Activated naive CD4-positive, alpha-beta T cell treated with Interleukin-2 at 50 U/mL for 16 hours (primary cell): ENCODE results near the gene C14orf180.
"Not testable (repeated sequence)": the region's sequence is repeated elsewhere in the genome, so short reads cannot be mapped to it uniquely, and the experiment has no call there.

ENCODE experiments used
- DNase-seq: peaks from one replicate; pipeline ENCODE4 v3.0.0-alpha.2; 2020

Gene C14orf180

DNA sequence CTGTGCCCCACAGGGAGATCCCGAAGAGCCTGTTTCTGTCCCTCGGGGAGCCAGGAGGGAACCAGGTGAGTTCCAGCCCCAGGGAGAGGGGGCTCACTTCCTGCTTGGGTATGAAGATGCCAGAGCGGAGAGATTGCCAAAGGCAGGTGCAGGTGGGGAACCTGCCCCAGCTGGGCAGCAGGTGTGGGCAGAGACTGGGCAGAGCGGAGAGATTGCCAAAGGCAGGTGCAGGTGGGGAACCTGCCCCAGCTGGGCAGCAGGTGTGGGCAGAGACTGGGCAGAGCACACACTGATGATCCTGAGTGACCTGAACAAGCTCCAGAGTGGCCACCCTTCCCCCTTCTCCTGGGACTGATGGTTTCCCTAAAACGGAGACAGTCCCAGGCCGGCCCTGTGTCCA, 375 bp downstream of the C14orf180 start:
- not testable (repeated sequence) for DNase-seq

DNA sequence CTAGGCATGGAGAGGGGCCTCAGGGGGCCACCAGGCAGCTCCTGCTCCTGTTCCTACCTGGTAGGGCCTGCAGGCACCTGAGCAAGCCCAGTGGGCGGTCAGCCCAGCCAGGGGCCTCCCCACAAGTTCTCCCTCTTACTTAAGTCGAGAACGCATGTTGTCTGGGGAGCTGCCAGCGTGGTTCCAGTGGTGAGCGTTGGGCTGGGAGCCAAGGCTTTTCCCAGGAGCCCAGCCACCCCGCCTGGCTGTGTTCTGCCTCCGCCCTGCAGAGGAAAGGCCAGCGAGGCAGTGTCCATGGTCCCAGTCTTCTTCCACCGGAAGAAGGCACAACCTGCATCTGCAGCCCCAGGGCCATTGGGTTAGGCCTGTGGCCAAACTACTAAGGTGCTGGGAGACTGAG, 1.4 kb downstream of the C14orf180 start:
- DNase-seq = no peak

DNA sequence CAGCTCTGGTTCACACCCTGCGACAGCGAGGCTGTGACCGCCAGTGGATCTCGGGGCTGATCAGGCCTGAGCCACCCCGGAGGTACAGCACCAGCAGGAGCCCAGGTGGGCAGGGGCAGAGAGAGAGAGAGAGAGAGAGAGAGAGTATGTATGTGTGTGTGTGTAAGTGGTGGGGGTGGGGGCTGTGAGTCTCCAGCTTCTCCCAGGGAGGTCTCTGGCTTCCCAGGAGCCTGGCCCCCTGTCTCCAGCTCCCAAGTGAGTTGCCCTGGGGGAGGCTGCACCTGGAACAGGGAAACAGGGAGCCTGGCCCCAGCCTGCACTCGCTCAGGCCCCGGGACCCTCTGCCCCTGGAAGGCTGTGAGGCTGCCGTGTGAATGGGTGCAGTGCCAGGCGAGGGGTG, 2.0 kb downstream of the C14orf180 start:
- DNase-seq = no peak

DNA sequence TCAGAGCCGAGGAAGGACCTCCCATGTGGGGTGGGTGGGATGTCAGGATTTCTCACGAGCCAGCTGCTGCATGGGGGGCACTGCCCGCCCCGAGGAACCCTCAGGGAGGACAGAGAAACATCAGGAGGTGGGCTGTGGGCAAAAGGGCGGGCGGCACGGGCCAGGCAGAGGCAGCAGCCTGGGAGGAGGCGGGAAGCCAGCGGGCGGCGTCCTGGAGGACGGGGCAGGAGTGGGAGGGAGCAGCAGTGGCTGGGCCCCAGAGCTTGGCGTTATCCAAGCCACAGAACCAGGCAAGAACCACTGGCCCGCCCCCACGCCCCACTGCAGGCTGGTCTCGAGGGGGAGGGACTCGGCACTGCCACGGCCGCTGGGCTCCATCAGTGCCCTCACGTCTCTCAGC, 2.4 kb downstream of the C14orf180 start:
- DNase-seq = no peak

DNA sequence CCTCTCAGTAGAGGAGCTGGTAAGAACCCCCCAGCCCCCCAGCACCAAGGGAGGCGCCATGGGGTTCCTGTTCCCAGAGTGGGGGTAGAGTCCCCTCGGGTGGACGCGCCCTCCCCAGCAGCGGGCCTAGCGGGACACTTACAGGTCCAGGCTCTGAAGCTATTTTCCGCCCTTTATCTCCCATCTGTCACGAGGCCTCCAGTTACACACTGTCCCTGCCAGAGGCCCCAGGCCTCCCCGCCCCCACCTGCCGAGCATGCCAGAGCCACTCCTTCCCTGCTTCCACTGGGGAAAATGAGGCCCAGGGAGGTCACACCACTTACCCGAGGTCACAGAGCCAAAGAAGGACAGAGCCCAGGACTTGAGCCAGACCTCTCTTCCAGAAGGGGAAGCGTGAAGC, 3.1 kb downstream of the C14orf180 start:
- no peak for DNase-seq

DNA sequence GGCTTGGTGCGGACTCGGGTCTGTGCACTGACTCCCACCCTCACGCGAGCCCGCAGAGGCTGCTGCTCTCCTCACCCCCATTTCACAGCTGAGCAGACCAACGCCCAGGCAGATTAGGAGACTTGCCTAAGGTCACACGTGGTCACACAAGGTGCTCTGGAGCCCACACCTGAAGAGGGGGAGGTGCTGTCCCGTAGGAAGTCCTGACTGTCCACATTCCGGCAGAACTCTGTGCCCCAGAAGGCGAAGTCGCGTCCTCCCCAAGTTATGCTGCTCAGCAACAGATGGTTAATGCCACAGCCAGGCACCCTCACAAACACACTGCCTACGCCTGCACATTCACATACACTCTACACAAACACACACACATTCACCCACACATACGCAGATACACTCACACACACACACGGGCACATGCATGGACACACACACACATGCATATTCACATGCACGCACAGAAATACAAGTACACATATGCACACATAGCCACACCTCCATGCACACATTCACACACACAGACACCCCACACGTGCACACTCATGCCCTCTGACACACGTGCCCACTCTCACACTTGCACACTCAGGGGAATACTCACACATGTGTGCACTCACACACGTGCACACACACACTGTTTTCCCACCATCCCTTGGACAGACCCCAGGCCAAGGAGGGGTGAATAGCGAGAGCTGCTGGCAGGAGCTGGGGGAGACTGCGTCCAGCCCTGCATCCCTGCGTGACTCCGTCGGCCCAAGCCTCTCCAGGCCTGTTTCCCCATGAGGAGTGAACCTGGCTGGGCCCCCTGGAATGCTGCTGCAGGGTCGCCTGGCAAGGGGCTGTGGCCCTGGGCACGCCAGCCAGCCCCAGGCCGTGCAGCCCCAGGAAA, 4.1 kb downstream of the C14orf180 start:
- DNase-seq = no peak

DNA sequence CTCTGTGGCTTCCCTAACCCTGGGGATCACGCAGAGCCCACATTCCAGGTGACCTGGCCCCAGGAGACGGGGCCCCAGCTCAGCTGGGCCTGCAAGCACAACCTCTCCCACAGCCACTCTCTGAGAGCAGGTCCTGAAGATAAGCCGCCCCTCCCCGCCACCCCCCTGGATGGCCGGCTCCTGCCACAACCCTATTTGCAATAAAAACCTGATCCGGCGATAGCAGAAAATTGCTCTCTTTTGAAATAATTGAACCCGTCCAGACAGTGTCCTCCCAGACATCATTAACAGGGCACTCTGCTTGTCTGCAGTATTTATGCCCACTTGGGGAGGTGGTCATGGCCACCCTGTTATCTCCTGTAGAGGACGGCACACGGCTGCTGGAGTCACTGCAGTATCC, 5.0 kb downstream of the C14orf180 start:
- no peak for DNase-seq

DNA sequence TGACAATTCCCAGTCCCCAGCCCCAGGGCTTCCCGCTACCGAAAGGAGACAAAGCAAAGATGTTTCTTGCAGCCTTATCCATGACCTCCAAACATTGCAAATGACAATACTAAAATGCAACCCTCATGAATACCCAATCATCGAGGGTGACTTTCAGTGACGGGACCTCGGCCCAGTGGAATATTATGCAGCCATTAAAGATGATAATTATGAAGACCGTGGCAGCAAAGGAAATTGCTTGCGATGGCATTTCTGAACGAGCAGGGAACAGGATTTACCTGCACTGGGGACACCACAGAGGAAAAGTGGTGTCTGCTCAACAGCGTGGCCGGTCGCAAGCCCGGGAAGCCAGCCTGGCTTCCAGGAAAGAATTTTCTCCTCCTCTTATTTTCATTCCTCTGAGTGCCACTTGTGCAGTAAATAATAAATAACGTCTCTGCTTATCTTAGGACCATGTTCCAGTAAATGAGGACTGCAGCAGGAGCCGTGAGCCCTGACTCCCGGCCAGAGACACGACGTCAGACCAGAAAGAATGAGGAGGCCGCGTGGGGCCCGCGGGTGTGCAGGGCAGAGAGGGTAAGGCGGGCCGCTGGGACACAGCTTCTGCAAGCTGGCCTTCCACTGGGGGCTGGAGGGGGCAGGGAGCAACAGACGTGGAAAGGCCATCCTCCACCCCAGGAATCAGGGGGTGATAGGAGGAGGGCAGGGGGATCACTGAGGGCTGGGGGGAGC, 6.6 kb downstream of the C14orf180 start:
- DNase-seq = no peak

DNA sequence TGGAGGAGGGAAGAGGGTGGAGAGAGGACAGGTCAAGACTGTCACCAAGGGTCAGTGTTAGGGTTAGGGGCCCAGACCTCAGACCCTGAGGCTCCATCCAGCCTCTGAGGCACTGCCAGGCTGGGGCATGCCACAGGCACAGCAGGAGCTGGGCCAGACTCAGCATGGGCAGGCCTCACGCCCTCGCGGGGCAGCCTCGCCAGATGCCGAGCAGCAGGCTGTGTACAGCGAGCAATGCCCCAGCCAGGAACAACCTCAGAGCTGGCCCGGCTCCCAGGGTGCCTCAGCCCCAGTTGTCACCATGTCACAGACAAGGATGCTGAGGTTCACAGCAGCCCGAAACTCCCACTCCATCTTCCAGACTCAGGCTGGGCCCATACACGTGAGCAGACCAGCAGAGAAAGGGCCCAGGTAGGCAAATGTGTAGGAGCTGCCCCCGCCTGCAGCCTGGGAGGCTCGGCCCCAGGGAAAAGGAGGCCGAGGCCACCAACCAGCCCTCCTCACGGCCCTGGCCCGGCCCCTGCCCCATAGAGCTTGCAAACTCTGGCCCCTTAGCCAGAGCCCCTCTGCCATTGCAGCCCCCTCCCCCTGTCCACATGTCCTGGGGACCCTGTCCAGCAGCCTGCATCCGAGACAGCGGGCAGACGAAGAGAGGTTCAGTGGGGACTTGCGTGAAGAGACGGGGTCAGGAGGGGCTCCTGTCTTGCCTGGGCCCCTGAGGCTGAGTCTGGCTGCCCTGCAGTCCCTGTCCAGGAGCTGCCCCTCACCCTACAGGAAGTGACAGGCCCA, 7.5 kb downstream of the C14orf180 start:
- DNase-seq = no peak

DNA sequence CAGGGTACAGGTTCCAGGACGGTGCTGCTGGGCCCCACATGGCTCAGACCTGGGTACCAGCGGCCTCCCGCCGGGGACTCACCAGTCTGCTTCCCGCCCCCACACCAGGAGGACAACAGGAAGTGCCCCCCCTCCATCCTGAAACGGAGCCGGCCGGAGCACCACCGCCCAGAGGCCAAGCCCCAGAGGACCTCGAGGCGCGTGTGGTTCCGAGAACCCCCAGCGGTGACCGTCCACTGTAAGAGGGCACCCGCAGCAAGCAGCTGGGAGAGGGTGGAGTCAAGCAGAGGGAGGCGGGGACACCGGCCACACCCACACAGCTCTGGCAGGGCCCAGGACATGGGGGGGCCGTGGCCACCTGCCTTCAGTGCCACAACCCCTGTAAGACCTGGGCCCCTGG, 8.1 kb downstream of the C14orf180 start:
- no peak for DNase-seq

DNA sequence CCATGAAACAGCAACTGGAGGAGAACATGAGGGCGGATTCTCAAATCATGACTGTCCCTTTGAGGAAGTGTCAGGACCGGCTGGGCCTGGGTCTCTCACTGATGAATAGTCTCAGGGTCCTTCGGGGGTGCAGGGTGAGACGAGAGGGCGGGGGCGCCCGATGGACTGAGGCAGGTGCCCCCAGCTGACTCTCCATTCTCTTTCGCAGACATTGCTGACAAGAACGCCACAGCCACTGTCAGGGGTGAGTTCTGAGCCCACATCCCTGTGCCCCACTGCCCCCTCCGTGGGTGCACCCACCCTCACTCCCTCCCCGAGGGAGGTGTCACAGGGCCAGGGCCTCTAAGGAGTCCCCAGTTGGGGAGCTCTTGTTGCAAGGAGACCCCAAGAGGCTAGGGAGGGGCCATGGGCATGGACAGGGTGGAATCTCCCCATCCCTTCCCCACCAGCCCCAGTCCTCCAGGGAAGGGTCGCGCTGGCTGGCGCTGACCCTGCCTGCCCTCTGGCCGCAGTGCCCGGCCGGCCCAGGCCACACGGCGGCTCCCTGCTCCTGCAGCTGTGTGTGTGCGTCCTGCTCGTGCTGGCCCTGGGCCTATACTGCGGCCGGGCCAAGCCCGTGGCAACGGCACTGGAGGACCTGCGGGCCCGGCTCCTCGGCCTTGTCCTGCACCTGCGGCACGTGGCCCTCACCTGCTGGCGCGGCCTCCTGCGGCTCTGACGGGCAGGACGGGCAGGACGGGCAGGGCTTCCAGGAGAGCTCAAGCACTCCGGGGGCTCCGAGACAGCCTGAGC, 8.7 kb downstream of the C14orf180 start:
- DNase-seq = no peak

DNA sequence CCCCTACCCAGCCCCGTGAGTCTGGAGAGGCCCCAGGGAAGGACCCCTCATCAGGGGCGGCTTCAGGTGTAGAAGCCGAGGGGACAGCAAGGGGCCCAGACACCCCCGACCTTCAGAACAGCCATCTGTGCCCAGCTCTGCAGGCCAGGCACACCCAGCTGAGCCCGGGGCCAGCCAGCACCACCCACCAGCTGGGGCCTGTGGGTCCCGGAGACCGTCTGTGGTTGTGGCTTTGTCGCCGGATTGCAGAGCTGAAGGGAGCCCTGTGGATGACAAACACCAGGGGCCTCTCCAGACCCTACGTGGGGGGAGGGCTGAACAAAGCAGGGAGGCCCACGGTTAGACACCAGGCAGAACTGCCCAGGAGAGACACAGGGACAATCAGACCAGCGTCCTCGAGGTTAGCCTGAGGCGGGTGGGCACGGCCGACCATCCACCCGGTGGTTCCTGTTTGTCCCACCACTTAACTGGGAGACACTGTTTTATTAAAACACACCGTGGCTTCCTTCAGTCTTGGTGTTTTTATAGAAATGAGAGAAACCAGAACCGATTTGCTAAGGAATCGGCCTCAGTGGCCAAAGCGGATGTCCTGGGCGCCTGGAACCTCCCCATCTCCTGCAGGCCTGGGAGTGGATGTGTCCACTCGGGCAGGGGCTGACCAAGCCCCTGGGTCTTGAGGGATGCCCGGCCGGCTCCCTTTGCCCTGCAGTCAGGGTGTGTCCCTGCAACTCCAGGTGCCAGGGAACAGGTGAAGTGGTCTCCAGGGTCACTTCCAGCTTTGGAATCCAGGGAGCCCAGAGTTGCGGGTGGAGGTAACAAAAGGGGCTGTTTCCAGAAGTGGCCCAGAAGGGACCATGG, 10.0 kb downstream of the C14orf180 start:
- DNase-seq = no peak

DNA sequence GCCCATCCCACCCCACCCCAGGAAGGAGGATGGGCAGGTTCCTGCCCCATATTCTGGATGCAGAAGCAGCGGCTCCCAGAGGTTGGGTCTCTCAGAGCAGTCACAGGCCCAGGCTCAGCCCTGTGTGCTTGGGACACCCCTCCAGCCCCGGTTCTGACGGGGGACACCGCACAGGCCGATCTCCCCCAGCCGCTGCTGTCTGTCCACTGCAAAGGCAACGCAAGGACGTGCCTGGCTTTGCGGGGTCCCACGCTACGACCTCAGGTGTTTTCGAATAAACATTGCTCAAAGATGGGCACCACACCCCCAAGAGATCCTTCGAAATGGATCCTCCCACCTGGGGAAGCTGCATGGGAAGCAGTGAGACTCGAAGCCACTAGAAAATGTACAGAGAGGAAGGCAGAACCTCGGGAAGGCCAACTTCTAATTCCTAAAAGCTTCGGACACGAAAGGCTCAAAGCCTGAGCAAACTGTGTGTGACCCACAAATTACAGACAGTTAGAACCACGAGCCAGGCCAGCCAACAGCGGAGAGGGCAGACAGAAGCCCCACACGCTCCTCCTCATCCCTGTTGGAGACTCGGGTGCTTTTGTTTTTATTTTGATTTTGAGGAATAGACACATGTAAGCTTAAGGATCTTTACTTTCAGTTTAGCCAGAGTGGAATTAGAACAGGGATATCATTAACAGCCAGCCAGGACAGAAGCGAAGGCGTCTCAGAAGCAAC, 10.8 kb downstream of the C14orf180 start:
- DNase-seq = no peak

DNA sequence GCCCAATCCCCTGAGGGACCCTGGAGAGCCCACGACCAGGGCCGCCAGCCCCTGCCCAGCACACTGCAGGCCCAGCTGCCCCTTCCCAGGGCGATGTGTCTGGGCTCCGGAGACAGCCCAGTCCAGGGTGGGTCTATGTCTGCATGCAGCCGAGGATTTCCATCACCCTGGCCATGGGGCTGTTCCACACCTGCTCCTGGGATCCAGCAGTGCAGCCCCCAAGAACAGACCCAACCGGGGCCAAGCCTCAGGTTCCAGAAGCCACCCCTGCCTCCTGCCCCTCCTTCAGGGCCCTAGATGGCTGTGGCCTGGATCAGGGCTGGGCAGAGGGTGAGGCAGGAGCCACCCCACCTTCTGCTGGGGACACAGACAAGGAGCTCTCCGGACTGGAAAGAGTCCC, 11.5 kb downstream of the C14orf180 start:
- DNase-seq = no peak

DNA sequence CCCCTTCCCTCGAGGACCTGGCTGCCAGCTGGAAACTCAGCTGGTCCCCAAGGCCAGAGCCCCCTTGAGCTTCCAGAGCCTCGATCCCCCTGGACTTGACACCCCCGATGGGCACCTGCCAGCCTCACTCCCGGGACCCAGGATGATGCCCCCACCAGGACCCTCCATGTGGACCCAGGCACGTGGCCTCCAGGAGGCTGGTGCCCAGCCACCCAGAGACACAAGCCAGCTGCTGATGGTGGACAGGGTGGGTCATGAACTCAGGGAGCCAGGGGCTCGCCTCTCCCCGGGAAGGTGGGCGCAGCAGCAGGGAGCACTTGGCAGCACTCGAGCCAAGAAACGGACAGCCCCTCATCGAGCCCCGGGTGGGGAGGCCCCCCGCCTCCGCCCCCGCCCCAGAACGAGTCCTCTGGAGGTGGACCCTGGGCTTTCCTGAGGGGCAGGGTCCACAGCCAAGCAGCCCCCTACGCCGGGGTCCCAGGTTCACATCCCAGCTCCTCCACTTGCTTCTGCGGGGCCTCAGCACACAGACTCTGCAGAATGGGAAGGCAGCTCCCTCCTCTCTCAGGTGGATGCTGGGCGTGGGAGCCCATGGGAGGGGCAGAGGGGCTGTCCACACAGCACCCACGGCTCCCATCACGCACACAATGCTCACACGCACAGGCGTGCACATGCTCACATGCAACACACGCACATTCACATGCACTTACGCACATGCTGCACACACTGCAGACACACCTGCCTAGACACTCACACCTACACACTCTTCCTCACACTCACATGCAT, 12.1 kb downstream of the C14orf180 start:
- DNase-seq = no peak

DNA sequence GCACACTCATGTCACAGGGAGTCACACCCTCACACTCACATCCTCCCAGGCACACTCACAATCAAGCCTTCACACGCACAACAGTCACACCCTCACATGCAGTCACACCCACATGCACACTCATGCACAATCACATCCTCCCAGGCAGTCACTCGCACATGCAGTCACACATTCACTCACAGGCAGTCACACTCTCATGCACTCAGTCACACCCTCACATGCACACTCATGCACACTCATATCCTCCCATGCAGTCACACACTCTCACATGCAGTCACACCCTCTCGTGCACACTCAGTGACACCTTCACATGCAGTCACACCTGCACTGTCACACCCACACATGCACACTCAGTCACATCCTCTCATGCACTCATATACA, 12.7 kb downstream of the C14orf180 start:
- no peak for DNase-seq

DNA sequence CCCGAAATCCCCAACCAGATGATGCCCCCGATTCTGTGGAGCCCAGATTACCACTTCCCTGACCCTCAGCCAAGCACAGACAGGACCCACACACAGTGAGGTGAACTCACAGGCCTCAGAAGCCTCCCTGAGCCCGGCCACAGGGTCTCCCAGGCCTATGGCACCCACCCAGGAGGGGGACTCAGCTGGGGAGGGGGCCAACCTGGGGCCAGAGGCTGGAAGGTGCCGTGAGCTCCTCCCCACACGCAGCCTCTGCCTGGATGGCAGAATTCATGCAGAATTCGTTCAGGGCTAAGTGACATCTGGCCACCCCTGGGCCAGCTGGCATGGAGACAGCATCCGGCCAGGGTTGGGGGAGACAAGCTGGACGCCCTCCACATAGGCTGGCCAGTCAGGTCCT, 13.2 kb downstream of the C14orf180 start:
- no peak for DNase-seq

DNA sequence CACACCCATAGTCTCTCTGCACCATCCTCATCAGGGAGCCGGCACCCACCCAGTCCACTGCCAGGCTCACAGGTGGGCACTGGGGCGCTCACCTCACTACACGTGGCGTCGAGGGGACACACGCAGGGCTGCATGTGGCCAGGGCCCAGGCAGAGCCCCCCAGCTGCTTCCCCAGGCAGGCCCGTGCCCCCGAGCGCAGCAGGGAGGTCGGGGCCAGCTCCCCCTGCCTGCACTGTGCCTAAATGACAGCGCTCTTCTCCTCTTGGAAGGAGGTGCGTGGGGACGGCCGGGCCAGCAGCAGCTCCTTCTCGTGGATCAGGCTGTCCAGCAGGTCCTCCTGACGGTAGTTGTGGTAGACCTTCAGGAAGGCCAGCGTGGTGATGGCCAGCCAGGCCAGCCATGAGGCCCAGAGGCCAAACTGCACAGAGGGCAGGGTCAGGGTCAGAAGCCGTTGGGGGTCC, 13.7 kb downstream of the C14orf180 start:
- DNase-seq = no peak

DNA sequence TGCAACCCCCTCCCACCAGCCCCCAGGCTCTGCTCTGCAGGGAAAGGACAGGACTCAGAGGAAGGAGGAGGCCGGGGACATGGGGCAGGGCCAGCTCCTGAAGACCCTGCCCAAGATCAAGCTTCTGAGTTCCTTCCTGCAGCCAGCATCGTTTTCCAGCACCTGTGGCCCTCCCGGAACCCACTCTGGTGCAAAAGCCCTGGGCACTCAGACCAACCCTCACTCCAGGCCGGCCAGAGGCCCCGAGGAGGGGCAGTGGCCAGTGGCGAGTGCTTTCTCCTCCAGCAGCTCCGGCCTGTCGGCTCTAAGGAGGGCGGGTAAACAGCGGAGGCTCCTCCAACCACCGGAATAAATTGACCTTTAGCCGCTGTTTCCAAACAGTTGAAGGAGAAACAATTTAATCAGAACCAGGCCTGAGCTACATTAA, 14.2 kb downstream of the C14orf180 start:
- no peak for DNase-seq
